ENCODE measurements around the gene CCDC85C. TPM values are rescaled to one million over a fixed set of nuclear protein-coding genes. Genes with fewer than 3 reads are reported as not detected.

Gene CCDC85C
- total and polyA plus RNA-seq, 2 experiments from 2014 or later = 4.5 to 24.9 TPM

DNA sequence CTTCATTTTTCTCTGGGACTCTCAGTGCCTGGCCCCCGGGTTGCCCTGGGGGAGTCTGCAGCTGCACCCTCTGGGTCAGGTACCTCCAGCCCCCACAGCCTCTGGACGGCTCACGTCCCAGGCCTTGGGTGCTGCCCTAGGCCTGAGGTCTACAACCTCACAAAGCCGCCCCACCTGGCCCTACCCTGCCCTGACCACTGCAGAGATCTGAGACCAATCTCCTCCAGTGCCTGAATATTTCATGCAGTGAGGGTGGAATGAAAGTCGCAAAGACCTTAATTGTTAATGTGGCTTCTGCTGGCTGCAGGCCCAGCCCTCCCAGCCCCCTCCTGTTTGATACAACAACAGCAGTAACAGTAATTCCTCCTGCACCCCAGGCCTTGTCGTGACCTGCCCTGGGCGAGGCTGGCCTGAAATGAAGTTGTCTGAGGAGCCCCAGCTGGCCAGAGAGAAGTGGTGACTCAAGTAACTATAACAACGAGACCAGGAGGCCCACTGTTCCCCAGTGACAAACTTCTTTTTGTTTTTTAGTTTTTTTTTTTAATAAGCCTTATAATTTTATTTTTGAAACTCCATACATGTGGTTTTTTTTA is 8.8 kb upstream of the CCDC85C start:
- no peaks in the 10 kb centered on the region for H3K9me3 Mint-ChIP-seq
- no peak overlapping the region for H3K27ac ChIP-seq (ENCODE audit: low read depth)
- no peak overlapping the region; the same call in 1 of the 2 replicates for H2AFZ ChIP-seq
- H3K27ac Mint-ChIP-seq = no peak overlapping the region
- H3K4me3 Mint-ChIP-seq = no peak overlapping the region
- H3K27me3 ChIP-seq (ENCODE audit: insufficient read depth) = no peaks in the 10 kb centered on the region
- no peaks in the 10 kb centered on the region for H3K4me1 ChIP-seq (ENCODE audit: insufficient read depth)
- DNase-seq (ENCODE audit: low spot score) = no peak
- H3F3A ChIP-seq (replicated peaks; ENCODE audit: low read depth) = no peaks in the 10 kb centered on the region
- H3K4me1 Mint-ChIP-seq = peaks cover 6% of the 10 kb centered on the region
- no peaks in the 10 kb centered on the region for H3K36me3 Mint-ChIP-seq (ENCODE audit: low read depth)
- H3K27me3 Mint-ChIP-seq (ENCODE audit: insufficient read depth, low read depth, poor library complexity) = peaks cover 7% of the 10 kb centered on the region
- no peaks in the 10 kb centered on the region for H3K36me3 ChIP-seq (ENCODE audit: insufficient read depth)
- no peaks in the 10 kb centered on the region for H4K20me1 ChIP-seq (replicated peaks; ENCODE audit: insufficient read depth)
- ATAC-seq = peak; percentile 50
- no peaks in the 10 kb centered on the region for H3K79me2 ChIP-seq (replicated peaks; ENCODE audit: insufficient read depth)
- TF ChIP-seq STAT1 (IDR thresholded peaks at IDR 0.05; ENCODE audit: unreplicated experiment) (no peak), ZNF114 (CRISPR knock-in tag; IDR thresholded peaks at IDR 0.05) (no peak), CREB1 (CRISPR knock-in tag; IDR thresholded peaks at IDR 0.05; ENCODE audit: low read depth) (no peak), ZNF331 (CRISPR knock-in tag; IDR thresholded peaks at IDR 0.05; ENCODE audit: low read depth) (no peak), CTCF (conservative IDR thresholded peaks at IDR 0.05; ENCODE audit: low read depth in 2 of 2) (no peak), JUNB (IDR thresholded peaks at IDR 0.05; ENCODE audit: unreplicated experiment) (no peak), ETS1 (IDR thresholded peaks at IDR 0.05) (no peak), POLR2AphosphoS5 (IDR thresholded peaks at IDR 0.05; ENCODE audit: low read depth) (no peak), EZH2phosphoT487 (IDR thresholded peaks at IDR 0.05; ENCODE audit: unreplicated experiment) (no peak), EZH2 (IDR thresholded peaks at IDR 0.05; ENCODE audit: low read depth, unreplicated experiment) (no peak), NANOG (IDR thresholded peaks at IDR 0.05; ENCODE audit: borderline replicate concordance) (no peak), REST (IDR thresholded peaks at IDR 0.05; ENCODE audit: unreplicated experiment) (no peak)
- TF ChIP-seq, protein P1, sequence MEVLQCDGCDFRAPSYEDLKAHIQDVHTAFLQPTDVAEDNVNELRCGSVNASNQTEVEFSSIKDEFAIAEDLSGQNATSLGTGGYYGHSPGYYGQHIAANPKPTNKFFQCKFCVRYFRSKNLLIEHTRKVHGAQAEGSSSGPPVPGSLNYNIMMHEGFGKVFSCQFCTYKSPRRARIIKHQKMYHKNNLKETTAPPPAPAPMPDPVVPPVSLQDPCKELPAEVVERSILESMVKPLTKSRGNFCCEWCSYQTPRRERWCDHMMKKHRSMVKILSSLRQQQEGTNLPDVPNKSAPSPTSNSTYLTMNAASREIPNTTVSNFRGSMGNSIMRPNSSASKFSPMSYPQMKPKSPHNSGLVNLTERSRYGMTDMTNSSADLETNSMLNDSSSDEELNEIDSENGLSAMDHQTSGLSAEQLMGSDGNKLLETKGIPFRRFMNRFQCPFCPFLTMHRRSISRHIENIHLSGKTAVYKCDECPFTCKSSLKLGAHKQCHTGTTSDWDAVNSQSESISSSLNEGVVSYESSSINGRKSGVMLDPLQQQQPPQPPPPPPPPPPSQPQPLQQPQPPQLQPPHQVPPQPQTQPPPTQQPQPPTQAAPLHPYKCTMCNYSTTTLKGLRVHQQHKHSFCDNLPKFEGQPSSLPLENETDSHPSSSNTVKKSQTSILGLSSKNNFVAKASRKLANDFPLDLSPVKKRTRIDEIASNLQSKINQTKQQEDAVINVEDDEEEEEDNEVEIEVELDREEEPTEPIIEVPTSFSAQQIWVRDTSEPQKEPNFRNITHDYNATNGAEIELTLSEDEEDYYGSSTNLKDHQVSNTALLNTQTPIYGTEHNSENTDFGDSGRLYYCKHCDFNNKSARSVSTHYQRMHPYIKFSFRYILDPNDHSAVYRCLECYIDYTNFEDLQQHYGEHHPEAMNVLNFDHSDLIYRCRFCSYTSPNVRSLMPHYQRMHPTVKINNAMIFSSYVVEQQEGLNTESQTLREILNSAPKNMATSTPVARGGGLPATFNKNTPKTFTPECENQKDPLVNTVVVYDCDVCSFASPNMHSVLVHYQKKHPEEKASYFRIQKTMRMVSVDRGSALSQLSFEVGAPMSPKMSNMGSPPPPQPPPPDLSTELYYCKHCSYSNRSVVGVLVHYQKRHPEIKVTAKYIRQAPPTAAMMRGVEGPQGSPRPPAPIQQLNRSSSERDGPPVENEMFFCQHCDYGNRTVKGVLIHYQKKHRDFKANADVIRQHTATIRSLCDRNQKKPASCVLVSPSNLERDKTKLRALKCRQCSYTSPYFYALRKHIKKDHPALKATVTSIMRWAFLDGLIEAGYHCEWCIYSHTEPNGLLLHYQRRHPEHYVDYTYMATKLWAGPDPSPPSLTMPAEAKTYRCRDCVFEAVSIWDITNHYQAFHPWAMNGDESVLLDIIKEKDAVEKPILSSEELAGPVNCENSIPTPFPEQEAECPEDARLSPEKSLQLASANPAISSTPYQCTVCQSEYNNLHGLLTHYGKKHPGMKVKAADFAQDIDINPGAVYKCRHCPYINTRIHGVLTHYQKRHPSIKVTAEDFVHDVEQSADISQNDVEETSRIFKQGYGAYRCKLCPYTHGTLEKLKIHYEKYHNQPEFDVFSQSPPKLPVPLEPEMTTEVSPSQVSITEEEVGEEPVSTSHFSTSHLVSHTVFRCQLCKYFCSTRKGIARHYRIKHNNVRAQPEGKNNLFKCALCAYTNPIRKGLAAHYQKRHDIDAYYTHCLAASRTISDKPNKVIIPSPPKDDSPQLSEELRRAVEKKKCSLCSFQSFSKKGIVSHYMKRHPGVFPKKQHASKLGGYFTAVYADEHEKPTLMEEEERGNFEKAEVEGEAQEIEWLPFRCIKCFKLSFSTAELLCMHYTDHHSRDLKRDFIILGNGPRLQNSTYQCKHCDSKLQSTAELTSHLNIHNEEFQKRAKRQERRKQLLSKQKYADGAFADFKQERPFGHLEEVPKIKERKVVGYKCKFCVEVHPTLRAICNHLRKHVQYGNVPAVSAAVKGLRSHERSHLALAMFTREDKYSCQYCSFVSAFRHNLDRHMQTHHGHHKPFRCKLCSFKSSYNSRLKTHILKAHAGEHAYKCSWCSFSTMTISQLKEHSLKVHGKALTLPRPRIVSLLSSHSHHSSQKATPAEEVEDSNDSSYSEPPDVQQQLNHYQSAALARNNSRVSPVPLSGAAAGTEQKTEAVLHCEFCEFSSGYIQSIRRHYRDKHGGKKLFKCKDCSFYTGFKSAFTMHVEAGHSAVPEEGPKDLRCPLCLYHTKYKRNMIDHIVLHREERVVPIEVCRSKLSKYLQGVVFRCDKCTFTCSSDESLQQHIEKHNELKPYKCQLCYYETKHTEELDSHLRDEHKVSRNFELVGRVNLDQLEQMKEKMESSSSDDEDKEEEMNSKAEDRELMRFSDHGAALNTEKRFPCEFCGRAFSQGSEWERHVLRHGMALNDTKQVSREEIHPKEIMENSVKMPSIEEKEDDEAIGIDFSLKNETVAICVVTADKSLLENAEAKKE (CRISPR knock-in tag; IDR thresholded peaks at IDR 0.05) = no peak
- H3K9me2 ChIP-seq (ENCODE audit: insufficient read depth) = no peaks in the 10 kb centered on the region
- H3K4me3 ChIP-seq = no peak overlapping the region
- H3K4me2 ChIP-seq = no peak overlapping the region
